GM19193 (cell line): ENCODE results near the gene TRH.

Source experiments
- POLR2A ChIP-seq: IDR thresholded peaks from 4 replicates; pipeline ENCODE4 v1.6.1; 2011; ENCODE audit not compliant: insufficient read depth, insufficient read length; ENCODE audit errors: extremely low read depth

Gene TRH, protein sequence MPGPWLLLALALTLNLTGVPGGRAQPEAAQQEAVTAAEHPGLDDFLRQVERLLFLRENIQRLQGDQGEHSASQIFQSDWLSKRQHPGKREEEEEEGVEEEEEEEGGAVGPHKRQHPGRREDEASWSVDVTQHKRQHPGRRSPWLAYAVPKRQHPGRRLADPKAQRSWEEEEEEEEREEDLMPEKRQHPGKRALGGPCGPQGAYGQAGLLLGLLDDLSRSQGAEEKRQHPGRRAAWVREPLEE

GRCh38 chr3:129974564-129974832 is at the start of gene TRH:
TSS of gene TRH (plus strand) at chr3:129974720. CDS start at chr3:129975817, 1,097 bp downstream.
- no peak for TF ChIP-seq POLR2A

DNA sequence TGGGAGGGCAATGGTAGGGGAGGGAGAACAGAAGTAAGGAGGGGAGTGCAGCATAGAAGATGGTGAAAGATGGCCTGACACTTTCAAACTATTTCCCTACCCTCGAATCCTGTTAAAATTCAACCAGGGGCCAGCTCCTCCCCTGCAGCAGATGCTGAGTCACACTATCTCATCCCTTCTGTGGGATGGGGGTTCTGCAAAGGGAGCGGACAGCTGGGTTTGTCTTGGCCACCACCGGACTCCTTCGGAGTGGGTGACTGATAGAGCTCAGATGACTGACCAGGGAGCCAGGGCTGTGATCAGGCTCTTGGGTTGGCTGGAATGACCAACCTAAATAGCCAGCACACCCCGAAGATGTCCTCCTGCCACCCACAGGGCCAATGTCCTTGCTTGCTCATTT is 47.4 kb upstream of the TRH start:
- TF ChIP-seq POLR2A: no peak

DNA sequence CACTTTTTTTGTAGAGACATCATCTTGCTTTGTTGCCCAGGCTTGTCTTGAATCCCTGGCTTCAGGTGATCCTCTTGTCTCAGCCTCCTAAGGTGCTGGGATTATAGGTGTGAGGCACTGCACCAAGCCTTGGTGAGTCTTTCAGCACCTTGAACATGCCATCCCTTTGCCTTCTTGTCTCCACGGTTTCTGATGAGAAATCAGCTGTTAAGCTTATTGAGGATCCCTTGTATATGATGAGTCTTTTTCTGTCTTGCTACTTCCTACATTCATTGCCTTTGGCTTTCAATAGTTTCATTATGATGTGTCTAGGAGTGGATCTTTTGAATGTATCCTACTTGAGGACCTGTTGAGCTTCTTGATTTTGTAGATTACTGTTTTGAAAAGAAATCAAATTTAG is 45.1 kb upstream of the TRH start:
- no peak for TF ChIP-seq POLR2A

- no peak for TF ChIP-seq POLR2A
These were observed 41.0 kb upstream of the TRH start for GRCh38 chr3:129933471-129933870.

GRCh38 chr3:129934234-129935123 is 40.0 kb upstream of the TRH start:
- no peak for TF ChIP-seq POLR2A

- TF ChIP-seq POLR2A: no peak
These were observed 37.8 kb upstream of the TRH start for GRCh38 chr3:129936757-129937156.

GRCh38 chr3:129937717-129938116 is 36.8 kb upstream of the TRH start:
- TF ChIP-seq POLR2A: no peak

DNA sequence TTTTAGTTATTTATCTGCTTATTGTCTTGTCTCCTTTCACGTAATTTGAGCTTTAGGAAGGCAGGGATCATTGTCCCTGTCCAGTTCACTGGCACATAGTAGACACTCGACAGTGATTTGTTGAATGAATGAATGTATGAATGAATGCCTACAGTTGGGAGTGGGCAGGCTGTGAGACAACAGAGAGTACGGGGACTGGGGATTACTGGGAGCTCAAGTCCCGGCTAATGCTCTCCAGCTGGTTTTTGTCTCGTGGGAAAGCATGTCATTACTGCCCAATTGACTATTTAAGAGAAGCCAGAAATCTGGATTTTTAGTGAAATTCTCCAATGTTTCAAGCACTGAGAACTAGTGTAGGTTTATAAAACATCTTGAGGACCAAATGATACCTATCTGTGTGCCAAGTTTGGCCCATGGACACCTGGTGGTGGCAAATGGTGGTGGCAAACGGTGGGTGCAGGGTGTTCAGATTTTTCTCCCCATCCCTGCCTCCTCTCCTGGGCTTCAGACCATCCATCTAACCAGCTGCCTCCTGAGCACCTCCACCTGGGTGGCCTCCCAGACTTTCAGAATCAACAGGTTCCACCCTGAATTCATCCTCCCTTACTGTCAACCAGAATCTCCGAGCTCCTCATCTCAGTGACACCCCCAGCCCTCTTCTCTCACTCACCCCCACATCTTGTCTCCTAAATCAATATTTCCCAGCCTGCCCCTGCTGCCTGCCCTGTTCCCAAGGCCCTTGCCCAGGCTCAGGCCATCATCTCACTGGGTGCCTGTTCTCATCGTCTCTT is 36.2 kb upstream of the TRH start:
- TF ChIP-seq POLR2A: no peak

GRCh38 chr3:129940086-129940485 is 34.4 kb upstream of the TRH start:
- no peak for TF ChIP-seq POLR2A

GRCh38 chr3:129942296-129942695 is 32.2 kb upstream of the TRH start:
- no peak for TF ChIP-seq POLR2A

DNA sequence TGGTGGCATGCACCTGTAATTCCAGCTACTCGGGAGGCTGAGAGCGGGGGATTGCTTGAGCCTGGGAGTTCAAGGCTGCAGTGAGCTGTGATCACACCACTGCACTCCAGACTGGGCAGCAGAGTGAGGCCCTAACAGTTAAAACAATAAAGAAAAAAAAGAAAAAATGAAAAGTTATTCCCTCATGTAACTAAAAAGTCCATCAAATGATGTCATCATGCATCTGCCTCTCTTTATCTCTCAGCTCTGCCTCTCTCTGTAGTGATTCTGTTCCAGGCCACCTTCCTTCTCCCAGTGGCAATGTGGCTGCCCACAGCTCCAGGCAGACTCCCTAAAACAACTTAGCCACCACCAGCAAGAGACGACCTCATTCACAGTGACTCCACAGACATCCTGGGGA is 31.5 kb upstream of the TRH start:
- TF ChIP-seq POLR2A: no peak

GRCh38 chr3:129944709-129945108 is 29.8 kb upstream of the TRH start:
- no peak for TF ChIP-seq POLR2A

GRCh38 chr3:129947538-129948240 is 26.8 kb upstream of the TRH start:
- TF ChIP-seq POLR2A: no peak

GRCh38 chr3:129950318-129951046 is 24.0 kb upstream of the TRH start:
- TF ChIP-seq POLR2A: no peak

GRCh38 chr3:129952556-129953355 is 21.8 kb upstream of the TRH start:
- TF ChIP-seq POLR2A: no peak
